HG02884 (cell line): ENCODE results near the gene TRIM41.
"Not testable (repeated sequence)": the region's sequence is repeated elsewhere in the genome, so short reads cannot be mapped to it uniquely, and the experiment has no call there.

Source experiments
- ATAC-seq: cut with Tn5 transposase; IDR thresholded peaks from one replicate; pipeline ENCODE4 v1.9.1; 2021; ENCODE audit warnings: mild to moderate bottlenecking, moderate library complexity; ENCODE audit not compliant: unreplicated experiment

The TRIM41 gene

GRCh38 chr5:181282874-181283273, 59.8 kb downstream of the TRIM41 start:
- ATAC-seq: no peak

DNA sequence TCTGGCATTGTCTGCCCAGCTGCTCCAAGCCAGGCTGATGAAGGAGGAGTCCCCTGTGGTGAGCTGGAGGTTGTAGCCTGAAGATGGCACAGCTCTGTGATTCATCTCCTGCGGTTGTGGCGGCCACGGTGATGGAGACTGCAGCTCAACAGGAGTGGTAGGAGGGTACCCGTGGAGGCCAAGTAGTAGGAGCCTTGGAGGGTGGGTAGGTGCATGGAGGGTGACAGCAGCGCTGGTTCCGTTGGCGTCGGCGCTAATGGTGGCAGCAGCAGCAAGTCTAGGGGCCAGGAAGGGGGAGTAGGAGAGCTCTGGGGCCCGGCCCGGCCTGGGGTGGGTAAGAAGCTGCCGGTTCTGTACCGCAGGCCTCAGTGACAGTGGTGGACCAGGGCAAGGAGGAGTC, 60.3 kb downstream of the TRIM41 start:
- ATAC-seq: no peak

- ATAC-seq: not testable (repeated sequence)
These were observed 61.0 kb downstream of the TRIM41 start for GRCh38 chr5:181283841-181284755.
